Right lobe of liver (tissue), 6 donors: Measurements from ENCODE around the gene PRKCZ. TPM values are rescaled to one million over a fixed set of nuclear protein-coding genes. Genes with fewer than 3 reads are reported as not detected.

Experiments
- ATAC-seq, 4 donors: fragments of 200-7000 bp; cut with Tn5 transposase; one replicate each; pipeline ENCODE4 v1.9.1; 2020; ENCODE audit warnings: mild to moderate bottlenecking in 4 of 4, moderate library complexity in 4 of 4
- DNase-seq, 3 donors: peaks; one replicate each; pipeline ENCODE4 v3.0.0-alpha.2; 2020
- H3K27ac ChIP-seq, 3 donors: fragments of 200-600 bp; one replicate each; pipeline ENCODE4 v1.8.0; 2022
- H3K27me3 ChIP-seq, 2 donors: fragments of 200-600 bp; one replicate each; pipeline ENCODE4 v1.8.0; 2022
- H3K36me3 ChIP-seq, 4 donors: fragments of 200-600 bp; sonication (generic) in 1 of 4; one replicate each; pipeline versions ENCODE4 v1.5.1 to v1.8.0; 2017 to 2022; ENCODE audit warnings: control low read depth in 1 of 4
- H3K4me1 ChIP-seq, 4 donors: fragments of 200-600 bp; sonication (generic) in 1 of 4; one replicate each; pipeline versions ENCODE4 v1.5.1 to v1.8.0; 2017 to 2022; ENCODE audit warnings: control low read depth in 1 of 4
- H3K4me3 ChIP-seq, 3 donors: fragments of 200-600 bp; one replicate each; pipeline ENCODE4 v1.8.0; 2022
- H3K9me3 ChIP-seq, 4 donors: fragments of 200-600 bp; sonication (generic) in 1 of 4; one replicate each; pipeline versions ENCODE4 v1.5.1 to v1.8.0; 2017 to 2022; ENCODE audit warnings: control low read depth in 1 of 4
- CTCF ChIP-seq, 4 donors: fragments of 200-600 bp in 3 of 4; fragments of 450-650 bp in 1 of 4; IDR thresholded peaks; one replicate each; pipeline versions ENCODE4 v1.5.1 to v1.8.0; 2016 to 2022; ENCODE audit warnings: antibody characterized with exemption in 4 of 4, mild to moderate bottlenecking in 2 of 4
- POLR2A ChIP-seq: fragments of 450-650 bp; IDR thresholded peaks from one replicate; pipeline ENCODE4 v1.6.1; 2017; ENCODE audit warnings: antibody characterized with exemption, mild to moderate bottlenecking
- WGBS: methylation state at CpG from one replicate; pipeline ENCODE4 v1.1.6; 2018; ENCODE audit warnings: low coverage, low lambda C conversion rate; ENCODE audit not compliant: insufficient coverage; ENCODE audit errors: missing lambda C conversion rate; 5-methylcytosine and 5-hydroxymethylcytosine counted together
- intact Hi-C, 2 donors: fragments of 100-400 bp; cut with DNase I; formaldehyde crosslinking; loops; one replicate each; pipeline versions ENCODE4 v1.11.2 to v1.14.1; 2022
- total RNA-seq, 6 experiments: library from RNA; depleted of rRNA in 2 of 6; stranded (reverse); fragments of >200 nt in 2 of 6; fragmentation: NEBNext Ultra II Directional in 3 of 6; extraction: Animal tissue kit (Norgen Biotek cat#: 25700) in 3 of 6; gene quantifications; one replicate each; pipeline versions ENCODE4 v1.1.0 to v1.2.4, GENCODE V29; 2016 to 2023
- donor health status: DM: no; HTN: yes; CAD: no.
- donor health status: DM: no; HTN: no; CAD: no.
- donor health status: DM: no; HTN: no; CAD: no.
- donor health status: DM: no; HTN: yes; CAD: no.
- donor health status: DM: no; HTN: yes; CAD: no.

PRKCZ gene
- total RNA-seq, 6 experiments from 2014 or later, result 10.3 to 20.1 (median 15.8) TPM

- DNase-seq (no peak), ATAC-seq (no peak)
- TF ChIP-seq CTCF (IDR thresholded peaks at IDR 0.05), result no peak
- TF ChIP-seq POLR2A, result no peak
- Histone ChIP-seq H3K36me3 (no peaks in the 10 kb centered on the region), H3K27me3 (no peaks in the 10 kb centered on the region), H3K4me1 (peaks cover 0 to 8% (median 0%) of the 10 kb centered on the region in 4 donors), H3K4me3 (no peak overlapping the region), H3K27ac (no peak overlapping the region), H3K9me3 (no peaks in the 10 kb centered on the region)
- WGBS, result 81% methylated on average over 4 of the region's 4 CpGs
- intact Hi-C loops, result no loop called here
Measured at GRCh38 chr1:2100780-2101108, 50.5 kb downstream of the PRKCZ start.

GRCh38 chr1:2101531-2101930, 51.3 kb downstream of the PRKCZ start:
- TF ChIP-seq CTCF (IDR thresholded peaks at IDR 0.05), result no peak
- no peak for TF ChIP-seq POLR2A
- intact Hi-C loops, result no loop called here
- Histone ChIP-seq H3K9me3 (no peaks in the 10 kb centered on the region), H3K27me3 (no peaks in the 10 kb centered on the region), H3K4me3 (no peak overlapping the region), H3K36me3 (no peaks in the 10 kb centered on the region), H3K4me1 (peaks cover 0 to 8% (median 0%) of the 10 kb centered on the region in 4 donors), H3K27ac (no peak overlapping the region)
- ATAC-seq, result no peak
- peak in 1 of 3 donors; percentile 14 for DNase-seq
- 95% methylated on average over 15 of the region's 16 CpGs for WGBS

- TF ChIP-seq POLR2A, result no peak
- no peak for TF ChIP-seq CTCF (IDR thresholded peaks at IDR 0.05)
- intact Hi-C loops, result no loop called here
- peak in 1 of 3 donors; percentile 24 for DNase-seq
Measured at GRCh38 chr1:2101946-2102345, 51.7 kb downstream of the PRKCZ start.

GRCh38 chr1:2102753-2103152, 52.5 kb downstream of the PRKCZ start:
- Histone ChIP-seq H3K4me3 (no peak overlapping the region), H3K36me3 (no peaks in the 10 kb centered on the region), H3K9me3 (no peaks in the 10 kb centered on the region), H3K27ac (no peak overlapping the region), H3K27me3 (no peaks in the 10 kb centered on the region), H3K4me1 (peaks cover 0 to 8% (median 0%) of the 10 kb centered on the region in 4 donors)
- intact Hi-C loops, result no loop called here
- no peak for TF ChIP-seq CTCF (IDR thresholded peaks at IDR 0.05)
- no peak for TF ChIP-seq POLR2A
- DNase-seq (peak in 1 of 3 donors; percentile 11), ATAC-seq (no peak)
- WGBS, result 93% methylated on average over 7 of the region's 12 CpGs

More at GRCh38 chr1:2101946-2102345, 51.7 kb downstream of the PRKCZ start:
- Histone ChIP-seq H3K9me3 (no peaks in the 10 kb centered on the region), H3K27me3 (no peaks in the 10 kb centered on the region), H3K36me3 (no peaks in the 10 kb centered on the region), H3K4me3 (no peak overlapping the region), H3K27ac (no peak overlapping the region), H3K4me1 (peaks cover 0 to 8% (median 0%) of the 10 kb centered on the region in 4 donors)
- no peak for ATAC-seq
- WGBS, result 88% methylated on average over 4 of the region's 8 CpGs
